KBM-7 (cell line): ENCODE data around the gene GNG3.
"Not testable (repeated sequence)": the region's sequence is repeated elsewhere in the genome, so short reads cannot be mapped to it uniquely, and the experiment has no call there.

Experiments used
- DNase-seq: peaks from one replicate; pipeline ENCODE4 v3.0.0-alpha.2; 2015
- in situ Hi-C: fragments of 300-500 bp; cut with MboI; formaldehyde crosslinking; loops from 2 replicates; pipeline ENCODE4 v1.14.3; 2020; ENCODE audit warnings: low sequenced_read_pairs, low pct_unique_long_range_greater_than_20kb, mixed read lengths

GNG3 gene

DNA sequence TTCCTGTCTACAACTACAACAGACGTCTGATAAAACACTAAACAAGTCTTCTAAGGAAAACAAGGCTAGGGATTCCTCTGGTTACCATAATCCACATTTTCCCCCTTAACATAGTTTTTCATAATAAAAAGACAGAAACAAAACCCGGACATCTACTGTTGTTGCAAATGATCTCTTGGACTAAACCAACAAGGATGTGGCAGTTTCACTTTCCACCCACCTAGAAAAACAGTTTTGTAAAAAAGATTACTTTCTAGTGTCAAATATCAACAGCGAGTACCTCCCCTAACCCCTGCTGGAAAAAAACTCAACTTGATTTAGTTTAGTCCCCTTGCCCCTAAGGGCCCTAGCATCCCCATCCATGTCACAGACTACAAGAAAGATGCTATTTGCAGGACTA, 5.4 kb downstream of the GNG3 start:
- in situ Hi-C loops, result no loop called here

GRCh38 chr11:62713343-62713742, 5.9 kb downstream of the GNG3 start:
- DNase-seq, result no peak
- in situ Hi-C loops, result no loop called here

More for the DNA sequence above, 5.4 kb downstream of the GNG3 start:
- no peak for DNase-seq

DNA sequence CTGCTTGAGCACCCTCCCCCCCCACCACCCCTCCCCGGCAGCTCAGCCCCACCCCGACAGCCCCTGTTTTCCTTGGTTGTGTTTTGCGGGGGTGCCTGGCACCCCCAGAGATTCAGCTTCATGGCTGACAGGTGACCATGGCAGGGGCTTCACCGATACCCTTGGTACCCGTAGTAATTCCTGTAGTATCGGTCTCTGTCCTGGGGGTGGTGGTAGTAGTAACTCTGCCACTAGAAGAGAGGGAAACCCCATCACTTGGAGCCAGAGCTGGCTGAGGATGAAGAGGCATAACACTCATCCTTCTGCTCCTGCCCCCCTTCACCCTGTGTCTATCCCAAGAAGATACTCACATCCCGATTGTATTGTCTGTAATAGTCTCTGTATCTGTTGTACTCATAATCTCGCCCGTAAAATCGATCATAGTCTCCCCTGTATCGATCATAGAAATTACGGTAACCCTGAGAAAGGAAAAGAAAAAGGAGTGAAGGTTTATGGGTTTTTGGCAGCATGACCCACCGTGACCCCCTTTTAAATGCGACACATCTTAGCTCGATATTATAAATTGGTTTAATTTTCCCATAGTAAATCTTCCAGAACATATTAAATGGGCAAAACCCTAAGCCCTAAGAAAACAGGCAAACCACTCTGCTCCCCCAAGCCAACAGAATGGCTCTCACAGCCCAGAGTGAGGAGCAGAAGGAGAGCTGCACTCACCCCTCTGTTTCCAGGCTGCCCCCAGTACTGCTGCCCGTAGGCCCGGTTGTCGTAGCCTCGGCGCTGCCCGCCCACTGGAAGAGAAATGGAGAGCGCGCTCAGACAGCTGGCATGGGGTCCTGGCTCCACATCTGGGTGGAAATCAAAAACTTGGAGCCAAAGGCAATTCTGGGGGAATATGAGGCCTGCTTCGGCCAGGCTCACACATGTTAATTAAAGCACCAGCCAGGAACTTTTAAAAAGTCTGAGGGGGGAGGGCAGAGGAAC, 8.0 kb downstream of the GNG3 start:
- in situ Hi-C loops, result no loop called here
- DNase-seq, result no peak

DNA sequence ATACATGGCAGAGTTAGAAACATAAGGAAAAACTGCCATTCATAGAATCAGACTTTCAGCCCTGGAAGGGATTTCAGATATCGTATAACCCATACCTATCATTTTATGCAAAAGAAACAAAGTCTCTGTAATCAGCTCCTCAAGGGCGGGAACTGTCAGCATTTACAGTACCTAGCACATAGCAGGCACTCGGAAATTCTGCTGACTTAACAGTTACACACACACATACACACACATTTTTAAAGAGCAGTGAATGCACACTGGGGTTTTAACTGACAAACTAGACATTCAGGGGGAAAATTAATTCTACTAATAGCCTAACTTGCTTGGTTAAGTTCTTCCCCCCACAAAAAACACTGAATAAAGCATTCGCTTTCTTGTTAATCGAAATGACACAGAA, 8.7 kb downstream of the GNG3 start:
- in situ Hi-C loops, result no loop called here
- no peak for DNase-seq

DNA sequence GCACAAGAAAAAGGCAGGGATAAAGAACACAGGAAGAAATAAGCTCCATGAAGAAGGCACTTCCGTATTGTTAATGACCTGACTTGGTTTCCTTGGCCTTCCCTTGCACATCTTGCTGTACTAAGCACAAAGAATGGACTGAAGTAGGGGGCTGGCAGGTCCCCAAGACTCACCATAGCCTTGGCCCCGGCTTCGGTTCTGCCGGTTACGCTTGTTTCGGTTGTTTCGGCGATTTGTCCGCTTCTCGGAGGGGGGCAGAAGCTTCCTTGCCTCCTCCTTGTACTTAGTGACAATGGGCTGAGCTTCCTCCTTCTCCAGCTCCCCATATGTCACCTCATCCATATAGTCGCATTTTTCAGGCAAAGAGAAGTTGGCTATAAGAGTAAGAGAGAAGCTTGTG, 9.3 kb downstream of the GNG3 start:
- no peak for DNase-seq
- in situ Hi-C loops, result no loop called here

- in situ Hi-C loops, result no loop called here
- no peak for DNase-seq
Observed at GRCh38 chr11:62719302-62719978, 12.0 kb downstream of the GNG3 start.

DNA sequence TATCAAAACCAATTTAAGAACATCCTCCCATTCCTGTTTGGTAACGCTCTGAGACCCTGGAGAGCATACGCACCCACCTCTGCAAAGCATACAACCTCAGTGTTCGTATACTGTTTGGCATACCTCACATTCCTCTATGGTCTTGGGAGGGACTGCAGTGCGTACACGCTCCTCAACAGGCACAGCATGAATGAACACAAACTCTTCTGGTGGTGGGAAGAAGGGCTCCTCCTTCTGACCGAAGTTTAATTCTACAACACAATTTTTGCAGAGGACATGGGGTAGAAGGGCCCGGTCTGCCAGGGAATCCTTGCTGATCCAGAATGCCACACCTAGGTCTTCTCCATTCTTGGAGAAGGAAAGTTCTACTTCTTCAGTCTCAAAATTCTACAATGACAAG, 14.5 kb downstream of the GNG3 start:
- in situ Hi-C loops, result no loop called here
- peak; percentile 49 for DNase-seq

GRCh38 chr11:62724171-62724570, 16.7 kb downstream of the GNG3 start:
- in situ Hi-C loops, result no loop called here
- no peak for DNase-seq

- in situ Hi-C loops, result no loop called here
- peak; percentile 5 for DNase-seq
Observed at GRCh38 chr11:62725646-62726045, 18.2 kb downstream of the GNG3 start.

DNA sequence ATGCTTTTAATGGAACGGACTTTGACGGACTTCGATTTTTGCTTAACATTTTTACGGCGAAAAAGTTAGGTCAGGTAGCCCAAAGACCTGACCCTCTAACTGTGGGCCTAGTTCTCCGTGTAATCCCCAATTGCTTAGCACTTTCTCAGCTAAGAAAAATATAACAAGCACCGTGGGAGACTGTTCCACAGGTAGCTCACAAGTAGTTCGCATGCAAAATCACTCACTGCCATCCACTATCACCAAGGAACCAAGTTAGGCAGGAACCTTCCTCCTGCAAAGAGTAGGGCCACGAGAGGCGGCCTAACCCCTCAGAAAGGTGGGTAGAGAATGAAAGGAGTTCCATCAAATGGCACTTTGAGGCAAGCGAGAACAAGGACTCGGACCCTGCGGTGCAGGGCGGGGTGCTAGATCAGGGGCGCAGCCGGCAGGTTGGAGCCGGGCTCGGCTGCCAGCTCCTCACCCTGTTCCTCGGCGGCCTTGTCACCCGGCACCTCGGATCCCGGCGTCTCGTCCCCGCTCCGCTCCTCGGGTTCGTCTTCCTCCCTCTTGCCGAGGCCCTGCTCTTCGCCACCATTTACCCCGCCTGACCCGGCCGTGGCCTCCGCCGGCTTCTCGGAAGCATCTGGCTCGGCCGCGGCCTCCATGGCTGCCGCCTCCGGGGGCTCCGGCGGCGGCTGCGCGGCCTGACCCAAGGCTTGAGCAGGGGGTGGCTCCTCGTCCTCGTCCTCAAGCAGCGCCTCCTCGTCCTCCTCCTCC, 18.9 kb downstream of the GNG3 start:
- in situ Hi-C loops, result no loop called here
- peak; percentile 14 for DNase-seq

DNA sequence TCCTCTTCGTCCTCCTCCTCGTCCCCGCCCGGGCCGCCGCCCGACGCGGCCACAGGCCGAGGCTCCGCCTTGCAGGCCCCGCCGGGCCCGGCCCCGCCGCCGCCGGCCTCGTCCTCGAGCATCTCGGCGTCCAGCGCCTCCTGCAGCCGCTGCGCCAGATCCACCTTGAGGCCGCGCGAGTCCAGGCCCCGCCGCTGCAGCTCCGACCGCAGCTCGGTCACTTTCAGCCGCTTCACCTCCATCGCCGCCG, 19.4 kb downstream of the GNG3 start:
- no peak for DNase-seq
- in situ Hi-C loops, result no loop called here

- peak; percentile 99 for DNase-seq
- in situ Hi-C loops, result no loop called here
Observed at GRCh38 chr11:62727165-62727871, 19.8 kb downstream of the GNG3 start, which contains the start of gene HNRNPUL2. Gene HNRNPUL2 (minus strand): TSS chr11:62727457. CDS start chr11:62727156, 301 bp downstream.

- in situ Hi-C loops, result no loop called here
- peak; percentile 99 for DNase-seq
Observed at GRCh38 chr11:62727872-62728170, 20.3 kb downstream of the GNG3 start.

DNA sequence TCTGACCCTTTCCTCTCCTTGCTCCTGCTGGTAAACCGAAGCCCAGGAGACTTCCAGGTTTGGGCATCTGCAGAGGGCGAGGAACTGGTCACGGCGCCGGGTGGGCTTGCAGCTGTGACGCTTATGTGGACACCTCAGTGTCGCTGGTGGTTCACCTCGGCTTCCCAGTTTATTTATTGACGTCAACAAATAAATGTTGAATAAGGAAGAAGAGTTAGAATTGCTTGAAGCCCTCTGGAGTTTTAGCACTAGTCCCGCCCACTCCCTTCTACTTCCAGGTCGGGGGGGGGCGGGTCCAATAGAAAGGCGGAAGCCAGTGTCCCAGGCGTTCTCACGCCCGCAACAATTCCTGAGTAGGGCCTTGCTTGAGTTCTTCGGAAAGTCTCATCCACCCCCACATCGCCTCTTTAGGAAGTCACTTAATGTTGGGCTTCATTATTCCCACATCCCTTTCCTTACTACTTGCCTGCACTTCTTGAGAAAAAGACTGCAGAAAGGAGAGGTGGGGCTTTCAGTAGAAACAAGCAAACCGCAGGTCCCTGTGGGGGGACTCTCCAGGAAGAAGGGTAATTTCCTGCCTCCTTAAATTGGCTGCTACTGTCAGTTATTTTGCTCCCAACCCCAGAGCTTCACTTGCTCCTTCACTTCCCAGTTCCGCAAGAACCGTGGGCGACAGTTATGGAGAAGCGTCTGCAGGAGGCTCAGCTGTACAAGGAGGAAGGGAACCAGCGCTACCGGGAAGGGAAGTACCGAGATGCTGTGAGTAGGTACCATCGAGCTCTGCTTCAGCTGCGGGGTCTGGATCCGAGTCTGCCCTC, 20.9 kb downstream of the GNG3 start, which contains the start of gene TTC9C:
TTC9C (plus strand) TSS at position 316 of the 818 bp plus-strand sequence; CDS start at position 679, 363 bp downstream.
- peak; percentile 93 for DNase-seq
- in situ Hi-C loops, result no loop called here

GRCh38 chr11:62730076-62730475, 22.6 kb downstream of the GNG3 start:
- in situ Hi-C loops, DNase-seq: not testable (repeated sequence)

DNA sequence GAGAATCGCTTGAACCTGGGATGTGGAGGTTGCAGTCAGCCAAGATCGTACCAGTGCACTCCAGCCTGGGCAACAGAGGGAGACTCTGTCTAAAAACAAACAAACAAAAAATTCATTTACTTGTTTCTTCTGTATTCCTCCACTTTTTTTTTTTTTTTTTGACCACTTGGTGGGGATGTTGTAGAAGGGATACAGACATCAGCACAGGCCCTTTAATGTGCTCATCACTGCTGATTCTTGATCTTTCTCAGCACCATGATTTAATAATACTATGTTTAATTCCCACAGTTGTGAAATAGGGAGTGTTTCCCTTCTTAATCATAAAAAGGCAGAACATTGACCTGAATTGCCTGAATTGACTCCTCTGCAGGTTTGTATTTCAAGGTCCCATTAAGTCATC, 25.4 kb downstream of the GNG3 start:
- in situ Hi-C loops, result no loop called here
- peak; percentile 77 for DNase-seq

GRCh38 chr11:62737196-62737595, 29.7 kb downstream of the GNG3 start:
- in situ Hi-C loops, result no loop called here
- no peak for DNase-seq

DNA sequence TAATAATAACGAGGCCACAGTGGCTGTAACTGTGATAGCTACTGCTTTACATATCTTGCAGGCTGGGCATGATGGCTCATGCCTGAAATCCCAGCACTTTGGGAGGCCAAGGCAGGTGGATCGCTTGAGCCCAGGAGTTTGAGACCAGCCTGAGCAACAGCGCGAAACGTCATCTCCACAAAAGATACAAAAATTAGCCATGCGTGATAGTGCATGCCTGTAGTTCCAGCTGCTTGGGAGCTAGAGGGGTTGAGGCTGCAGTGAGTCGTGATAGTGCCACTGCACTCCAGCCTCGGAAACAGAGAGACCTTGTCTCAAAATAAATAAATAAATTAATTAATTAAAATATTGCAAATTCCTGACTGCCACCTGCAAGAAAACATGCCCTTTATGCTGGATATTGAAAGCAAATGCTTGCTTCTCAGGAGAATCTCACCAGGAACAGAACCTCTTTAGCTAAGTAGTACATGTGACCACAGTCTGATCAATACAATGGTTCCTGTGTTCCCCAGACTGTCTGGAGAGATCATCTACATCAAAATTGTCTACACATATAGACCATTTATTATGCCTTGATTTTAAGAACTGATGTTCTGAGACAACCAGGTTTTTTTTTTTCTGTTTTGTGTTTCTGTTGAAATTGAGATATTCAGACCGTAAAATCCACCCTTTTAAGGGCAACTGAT, 40.1 kb downstream of the GNG3 start:
- DNase-seq, result no peak
- in situ Hi-C loops, result no loop called here
